ENCODE results near the gene KDM5A.
"Not testable (repeated sequence)": the region's sequence is repeated elsewhere in the genome, so short reads cannot be mapped to it uniquely, and the experiment has no call there.

Gene KDM5A

DNA sequence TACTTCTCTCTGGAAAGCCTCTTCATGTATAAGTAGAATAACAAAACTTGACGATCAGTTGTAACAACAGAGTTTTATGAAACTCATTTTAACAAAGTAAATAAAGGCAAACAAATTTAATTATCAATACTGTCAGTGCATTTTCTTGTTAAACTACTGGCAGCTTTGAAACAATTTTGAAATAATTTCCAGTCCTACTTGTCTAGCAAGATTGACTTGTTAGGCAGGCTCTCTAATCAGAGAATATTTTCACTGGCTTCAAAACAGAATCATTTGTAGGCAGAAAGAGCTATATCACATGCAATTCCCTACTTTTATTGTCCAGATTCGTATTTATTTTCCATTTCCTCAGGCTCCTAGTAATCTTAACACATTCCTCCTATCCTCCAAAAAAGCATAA is 80.6 kb downstream of the KDM5A start:
- no peak overlapping the region for H3K4me3 ChIP-seq
- H3K9ac ChIP-seq, result no peak overlapping the region
- no peaks in the 10 kb centered on the region for H3K27me3 ChIP-seq
- no peaks in the 10 kb centered on the region for H3K4me1 ChIP-seq
- H3K36me3 ChIP-seq, result peaks cover 100% of the 10 kb centered on the region in 11 experiments
- H3K4me2 ChIP-seq, result no peak overlapping the region
- H3K9me3 ChIP-seq (replicated peaks in 1 of 11), result peaks cover 6 to 29% (median 25%) of the 10 kb centered on the region in 11 experiments
- peaks cover 0 to 76% (median 5%) of the 10 kb centered on the region in 11 experiments; a peak in 10 of 22 replicates for H4K20me1 ChIP-seq
- no peak for TF ChIP-seq Cebpa-rat (IDR thresholded peaks at IDR 0.05)
- H3K27ac ChIP-seq, result no peak overlapping the region

GRCh38 chr12:307406-307805 is 81.7 kb downstream of the KDM5A start:
- H3K36me3 ChIP-seq, result peaks cover 100% of the 10 kb centered on the region in 11 experiments
- H3K4me3 ChIP-seq, result no peak overlapping the region
- H3K27ac ChIP-seq, result no peak overlapping the region
- H3K27me3 ChIP-seq, result no peaks in the 10 kb centered on the region
- no peak overlapping the region for H3K9ac ChIP-seq
- peaks cover 0 to 77% (median 6%) of the 10 kb centered on the region in 11 experiments; a peak in 10 of 22 replicates for H4K20me1 ChIP-seq
- H3K4me1 ChIP-seq, result no peaks in the 10 kb centered on the region
- peaks cover 17 to 32% (median 26%) of the 10 kb centered on the region in 11 experiments for H3K9me3 ChIP-seq (replicated peaks in 1 of 11)
- no peak overlapping the region for H3K4me2 ChIP-seq
- TF ChIP-seq Cebpa-rat (IDR thresholded peaks at IDR 0.05), result no peak

DNA sequence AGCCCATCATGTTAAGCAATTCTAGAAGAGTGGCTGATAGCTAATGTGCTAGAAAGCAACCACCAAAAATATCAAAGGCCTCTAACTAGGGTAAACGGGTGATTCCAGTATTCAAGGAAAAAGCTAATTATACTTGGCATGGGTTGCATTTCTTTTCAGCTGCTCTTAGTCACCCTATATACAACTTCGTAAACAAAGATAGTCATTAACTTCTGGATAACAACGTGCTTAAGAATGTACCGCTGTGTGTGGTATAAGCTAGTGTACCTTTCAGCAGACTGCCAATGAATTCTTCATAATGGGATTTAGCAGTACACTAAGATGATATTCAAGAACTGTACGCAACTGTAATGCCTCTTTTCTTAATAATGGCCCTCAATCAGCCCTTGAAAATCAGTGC is 84.3 kb downstream of the KDM5A start:
- peaks cover 0 to 79% (median 6%) of the 10 kb centered on the region in 11 experiments; a peak in 10 of 22 replicates for H4K20me1 ChIP-seq
- TF ChIP-seq Cebpa-rat (IDR thresholded peaks at IDR 0.05), result no peak
- no peaks in the 10 kb centered on the region for H3K4me1 ChIP-seq
- no peak overlapping the region for H3K4me3 ChIP-seq
- H3K27me3 ChIP-seq, result no peaks in the 10 kb centered on the region
- H3K4me2 ChIP-seq, result no peak overlapping the region
- H3K9me3 ChIP-seq (replicated peaks in 1 of 11), result peaks cover 42 to 56% (median 50%) of the 10 kb centered on the region in 11 experiments
- peaks cover 97 to 100% (median 99%) of the 10 kb centered on the region in 11 experiments for H3K36me3 ChIP-seq
- H3K9ac ChIP-seq, result no peak overlapping the region
- no peak overlapping the region for H3K27ac ChIP-seq

DNA sequence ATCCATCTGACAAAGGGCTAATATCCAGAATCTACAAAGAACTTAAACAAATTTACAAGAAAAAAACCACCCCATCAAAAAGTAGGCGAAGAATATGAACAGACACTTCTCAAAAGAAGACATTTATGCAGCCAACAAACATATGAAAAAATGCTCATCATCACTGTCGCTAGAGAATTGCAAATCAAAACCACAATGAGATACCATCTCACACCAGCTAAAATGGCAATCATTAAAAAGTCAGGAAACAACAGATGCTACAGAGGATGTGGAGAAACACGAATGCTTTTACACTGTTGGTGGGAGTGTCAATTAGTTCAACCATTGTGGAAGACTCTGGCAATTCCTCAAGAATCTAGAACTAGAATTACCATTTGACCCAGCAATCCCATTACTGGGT is 86.4 kb downstream of the KDM5A start:
- H3K4me2 ChIP-seq, H3K27me3 ChIP-seq, H3K9ac ChIP-seq, H3K4me3 ChIP-seq, H3K27ac ChIP-seq, H3K4me1 ChIP-seq: not testable (repeated sequence)
- Histone ChIP-seq H3K36me3 (peaks cover 94 to 100% (median 99%) of the 10 kb centered on the region in 11 experiments), H4K20me1 (peaks cover 7 to 80% (median 14%) of the 10 kb centered on the region in 11 experiments; a peak in 15 of 22 replicates), H3K9me3 (replicated peaks in 1 of 11) (peaks cover 47 to 62% (median 57%) of the 10 kb centered on the region in 11 experiments)

DNA sequence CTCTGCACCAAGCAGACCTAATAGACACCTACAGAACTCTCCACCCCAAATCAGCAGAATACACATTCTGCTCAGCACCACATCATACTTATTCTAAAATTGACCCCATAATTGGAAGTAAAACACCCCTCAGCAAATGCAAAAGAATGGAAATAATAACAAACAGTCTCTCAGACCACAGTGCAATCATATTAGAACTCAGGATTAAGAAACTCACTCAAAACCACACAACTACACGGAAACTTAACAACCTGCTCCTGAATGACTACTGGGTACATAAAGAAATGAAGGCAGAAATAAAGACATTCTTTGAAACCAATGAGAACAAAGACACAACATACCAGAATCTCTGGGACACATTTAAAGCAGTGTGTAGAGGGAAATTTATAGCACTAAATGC is 89.0 kb downstream of the KDM5A start:
- H3K4me1 ChIP-seq, result not testable (repeated sequence)
- peaks cover 7 to 91% (median 14%) of the 10 kb centered on the region in 11 experiments; a peak in 14 of 22 replicates for H4K20me1 ChIP-seq
- peaks cover 94 to 100% (median 99%) of the 10 kb centered on the region in 11 experiments for H3K36me3 ChIP-seq

DNA sequence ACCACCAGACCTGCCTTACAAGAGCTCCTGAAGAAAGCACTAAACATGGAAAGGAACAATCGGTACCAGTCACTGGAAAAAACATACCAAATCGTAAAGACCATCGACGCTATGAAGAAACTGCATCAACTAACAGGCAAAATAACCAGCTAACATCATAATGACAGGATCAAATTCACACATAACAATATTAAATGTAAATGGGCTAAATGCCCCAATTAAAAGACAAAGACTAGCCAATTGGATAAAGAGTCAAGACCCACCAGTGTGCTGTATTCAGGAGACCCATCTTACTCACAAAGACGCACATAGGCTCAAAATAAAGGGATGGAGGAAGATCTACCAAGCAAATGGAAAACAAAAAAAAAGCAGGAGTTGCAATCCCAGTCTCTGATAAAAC is 89.6 kb downstream of the KDM5A start:
- not testable (repeated sequence) for H3K4me1 ChIP-seq, H3K27ac ChIP-seq, H3K9ac ChIP-seq, H3K27me3 ChIP-seq, H3K4me3 ChIP-seq, H3K4me2 ChIP-seq
- Histone ChIP-seq H3K36me3 (peaks cover 94 to 100% (median 99%) of the 10 kb centered on the region in 11 experiments), H4K20me1 (peaks cover 7 to 91% (median 14%) of the 10 kb centered on the region in 11 experiments; a peak in 14 of 22 replicates), H3K9me3 (replicated peaks in 1 of 11) (peaks cover 47 to 54% (median 53%) of the 10 kb centered on the region in 11 experiments)

More for the DNA sequence above, 89.0 kb downstream of the KDM5A start:
- not testable (repeated sequence) for H3K27ac ChIP-seq, H3K4me2 ChIP-seq, H3K27me3 ChIP-seq, H3K9ac ChIP-seq, H3K4me3 ChIP-seq
- H3K9me3 ChIP-seq (replicated peaks in 1 of 11), result peaks cover 47 to 59% (median 55%) of the 10 kb centered on the region in 11 experiments

DNA sequence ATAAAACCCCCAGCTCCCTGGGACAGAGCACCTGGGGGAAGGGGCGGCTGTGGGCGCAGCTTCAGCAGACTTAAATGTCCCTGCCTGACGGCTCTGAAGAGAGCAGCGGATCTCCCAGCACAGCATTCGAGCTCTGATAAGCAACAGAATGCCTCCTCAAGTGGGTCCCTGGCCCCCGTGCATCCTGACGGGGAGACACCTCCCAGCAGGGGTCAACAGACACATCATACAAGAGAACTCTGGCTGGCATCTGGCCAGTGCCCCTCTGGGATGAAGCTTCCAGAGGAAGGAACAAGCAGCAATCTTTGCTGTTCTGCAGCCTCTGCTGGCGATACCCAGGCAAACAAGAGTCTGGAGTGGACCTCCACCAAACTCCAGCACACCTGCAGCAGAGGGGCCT is 91.1 kb downstream of the KDM5A start:
- peaks cover 7 to 86% (median 14%) of the 10 kb centered on the region in 11 experiments; a peak in 14 of 22 replicates for H4K20me1 ChIP-seq
- peaks cover 0 to 12% (median 6%) of the 10 kb centered on the region in 10 experiments; a peak in 11 of 20 replicates for H3K4me1 ChIP-seq
- not testable (repeated sequence) for H3K27me3 ChIP-seq, H3K9ac ChIP-seq, H3K4me3 ChIP-seq, H3K27ac ChIP-seq, H3K4me2 ChIP-seq
- H3K36me3 ChIP-seq, result peaks cover 94 to 100% (median 99%) of the 10 kb centered on the region in 11 experiments
- H3K9me3 ChIP-seq (replicated peaks in 1 of 11), result peaks cover 35 to 40% (median 38%) of the 10 kb centered on the region in 11 experiments

DNA sequence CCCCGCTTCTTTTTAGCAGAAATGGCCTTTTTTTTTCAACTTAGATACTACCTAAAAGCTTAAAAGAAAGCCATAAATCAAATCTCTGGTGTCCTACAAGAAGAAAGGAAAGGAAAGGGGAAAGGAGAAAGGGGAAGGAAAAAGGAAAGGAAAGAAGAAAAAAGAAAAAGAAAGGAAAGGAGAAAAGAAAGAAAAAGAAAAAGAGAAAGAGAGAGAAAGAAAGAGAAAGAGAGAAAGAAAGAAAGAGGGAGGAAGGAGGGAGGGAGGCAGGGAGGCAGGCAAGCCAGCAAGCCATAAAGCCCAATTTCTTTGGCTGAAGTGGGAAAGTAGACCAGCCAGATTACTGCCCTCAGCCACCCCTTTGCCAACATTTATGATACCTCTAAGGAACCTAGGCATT is 94.0 kb downstream of the KDM5A start:
- Histone ChIP-seq H3K9ac (no peak overlapping the region), H3K9me3 (replicated peaks in 1 of 11) (peaks cover 7 to 11% (median 9%) of the 10 kb centered on the region in 11 experiments; a peak in 21 of 22 replicates), H3K4me2 (no peak overlapping the region), H3K27me3 (no peaks in the 10 kb centered on the region), H4K20me1 (peaks cover 9 to 86% (median 17%) of the 10 kb centered on the region in 11 experiments; a peak in 14 of 22 replicates), H3K4me3 (no peak overlapping the region), H3K36me3 (peaks cover 96 to 100% (median 100%) of the 10 kb centered on the region in 11 experiments), H3K4me1 (peaks cover 0 to 14% (median 8%) of the 10 kb centered on the region in 10 experiments; a peak in 11 of 20 replicates), H3K27ac (no peak overlapping the region)
- TF ChIP-seq Cebpa-rat (IDR thresholded peaks at IDR 0.05), result no peak

DNA sequence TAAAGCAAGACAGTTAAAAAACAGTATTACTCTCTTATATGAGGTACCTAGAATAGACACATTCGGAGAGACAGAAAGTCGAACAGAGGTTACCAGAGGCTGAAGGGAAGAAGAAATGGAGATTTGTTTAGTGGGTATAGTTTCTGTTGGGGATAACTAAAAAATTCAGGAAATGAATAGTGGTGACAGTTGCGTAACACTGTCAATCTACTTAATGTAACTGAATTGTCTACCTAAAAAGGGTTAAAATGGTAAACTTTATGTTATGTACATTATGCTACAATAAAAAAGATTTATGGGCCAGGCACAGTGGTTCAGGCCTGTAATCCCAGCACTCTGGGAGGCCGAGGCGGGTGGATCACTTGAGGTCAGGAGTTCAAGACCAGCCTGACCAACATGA is 95.9 kb downstream of the KDM5A start:
- TF ChIP-seq Cebpa-rat (IDR thresholded peaks at IDR 0.05), result peak in 4 of 11 experiments; percentile 22 to 67 (median 60); a peak in 5 of 22 replicates
- Histone ChIP-seq H3K36me3 (peaks cover 93 to 100% (median 96%) of the 10 kb centered on the region in 11 experiments), H3K4me1 (peaks cover 0 to 14% (median 8%) of the 10 kb centered on the region in 10 experiments; a peak in 11 of 20 replicates), H3K9me3 (replicated peaks in 1 of 11) (no peaks in the 10 kb centered on the region), H4K20me1 (peaks cover 5 to 84% (median 12%) of the 10 kb centered on the region in 11 experiments; a peak in 14 of 22 replicates), H3K4me2 (peak overlapping the region in 4 of 11 experiments; percentile 13 to 55 (median 38); a peak in 8 of 22 replicates), H3K4me3 (no peak overlapping the region), H3K27me3 (no peaks in the 10 kb centered on the region), H3K9ac (no peak overlapping the region), H3K27ac (no peak overlapping the region)

DNA sequence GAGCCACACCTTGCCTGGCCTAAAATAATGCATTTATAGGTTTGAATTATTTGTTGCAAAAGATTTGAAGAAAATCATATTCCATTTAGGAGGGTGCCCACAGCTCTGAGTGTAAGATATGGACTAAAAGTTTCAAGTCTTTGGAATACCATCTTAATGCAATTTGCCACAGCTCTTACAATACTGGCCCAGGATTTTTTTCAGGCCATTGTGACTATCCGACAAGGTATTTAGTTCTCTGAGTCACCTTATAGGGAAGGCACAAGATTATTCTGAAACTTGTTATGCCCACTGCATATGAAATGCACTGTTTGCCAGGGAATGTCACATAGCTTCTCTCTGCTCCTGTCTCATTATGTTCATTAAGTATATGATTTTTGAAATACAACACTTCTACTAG is 96.9 kb downstream of the KDM5A start:
- Histone ChIP-seq H3K4me2 (no peak overlapping the region), H3K4me1 (peaks cover 0 to 14% (median 8%) of the 10 kb centered on the region in 10 experiments; a peak in 11 of 20 replicates), H3K9ac (no peak overlapping the region), H3K4me3 (no peak overlapping the region), H3K27me3 (no peaks in the 10 kb centered on the region), H4K20me1 (peaks cover 0 to 84% (median 7%) of the 10 kb centered on the region in 11 experiments; a peak in 9 of 22 replicates), H3K9me3 (replicated peaks in 1 of 11) (no peaks in the 10 kb centered on the region), H3K36me3 (peaks cover 92 to 100% (median 95%) of the 10 kb centered on the region in 11 experiments), H3K27ac (no peak overlapping the region)
- TF ChIP-seq Cebpa-rat (IDR thresholded peaks at IDR 0.05), result no peak

Measured in BLaER1 treated with 17β-estradiol and CSF1 and Interleukin-3, amounts not matched to agents 10 nM and 100 nM (cell line).